GM19438 (cell line): ENCODE data around the gene THAP2.

Source experiments
- ATAC-seq: cut with Tn5 transposase; IDR thresholded peaks from one replicate; pipeline ENCODE4 v1.9.1; 2021; ENCODE audit warnings: low read depth; ENCODE audit not compliant: unreplicated experiment

The THAP2 gene

DNA sequence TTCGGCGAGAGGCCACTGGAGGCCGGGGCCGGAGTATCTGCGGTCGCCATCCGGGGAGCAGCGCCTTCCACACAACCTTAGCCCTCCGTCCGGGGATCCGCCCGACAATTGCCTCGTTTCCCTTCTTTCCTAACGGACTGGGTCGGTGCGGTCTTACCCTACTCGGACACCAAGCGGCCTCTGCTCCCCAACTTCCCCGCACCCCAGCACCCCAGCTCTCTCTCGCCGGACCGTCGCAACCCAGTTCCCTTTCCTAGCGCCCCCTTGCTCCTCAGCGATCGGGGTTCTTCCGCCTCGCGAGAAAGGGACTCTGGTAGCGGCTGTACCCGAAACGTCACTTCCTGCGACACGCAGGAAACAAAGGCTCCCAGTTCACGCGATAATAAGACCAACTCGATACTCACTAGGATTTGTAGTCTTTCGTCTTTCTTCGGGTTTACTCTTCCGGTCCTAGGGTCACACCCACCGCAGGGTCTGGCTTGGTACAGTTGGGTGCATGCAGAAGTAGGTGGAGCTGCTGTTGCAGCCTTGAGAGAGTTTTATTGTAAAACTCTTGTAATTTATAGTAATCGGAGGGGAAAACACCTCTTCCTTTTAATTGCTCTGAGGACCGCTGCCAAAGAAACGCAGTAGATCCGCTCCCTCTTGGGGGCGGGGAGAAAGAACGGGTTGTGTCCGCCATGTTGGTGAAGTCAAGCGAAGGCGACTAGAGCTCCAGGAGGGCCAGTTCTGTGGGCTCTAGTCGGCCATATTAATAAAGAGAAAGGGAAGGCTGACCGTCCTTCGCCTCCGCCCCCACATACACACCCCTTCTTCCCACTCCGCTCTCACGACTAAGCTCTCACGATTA is at the start of gene THAP2, which contains the start of gene ZFC3H1:
Gene THAP2 (plus strand): TSS at position 741 of the 850 bp plus-strand sequence. CDS start 209 bp downstream, outside the sequence.
Gene ZFC3H1 (minus strand): TSS at position 288 of the 850 bp plus-strand sequence. CDS start 238 bp downstream, at position 50.
- ATAC-seq, result peak; percentile 91

GRCh38 chr12:71621938-71622337 is 42.2 kb upstream of the THAP2 start:
- no peak for ATAC-seq

DNA sequence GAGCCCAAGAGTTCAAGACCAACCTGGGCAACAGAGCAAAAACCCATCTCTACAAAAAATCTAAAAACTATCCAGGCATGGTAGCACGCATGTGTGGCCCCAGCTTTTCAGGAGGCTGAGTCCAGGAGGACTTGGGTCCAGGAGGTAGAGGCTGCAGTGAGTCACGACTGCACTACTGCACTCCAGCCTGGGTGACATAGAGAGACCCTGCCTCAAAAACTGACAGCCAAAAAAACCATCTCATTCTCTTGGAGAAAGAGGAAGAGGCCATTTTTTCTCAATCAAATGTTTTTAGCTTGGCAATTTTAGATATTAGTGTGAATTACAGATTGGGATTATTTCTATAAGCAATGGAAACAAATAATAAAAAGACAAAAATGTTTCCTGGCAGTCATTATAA is 38.6 kb upstream of the THAP2 start:
- ATAC-seq, result no peak

DNA sequence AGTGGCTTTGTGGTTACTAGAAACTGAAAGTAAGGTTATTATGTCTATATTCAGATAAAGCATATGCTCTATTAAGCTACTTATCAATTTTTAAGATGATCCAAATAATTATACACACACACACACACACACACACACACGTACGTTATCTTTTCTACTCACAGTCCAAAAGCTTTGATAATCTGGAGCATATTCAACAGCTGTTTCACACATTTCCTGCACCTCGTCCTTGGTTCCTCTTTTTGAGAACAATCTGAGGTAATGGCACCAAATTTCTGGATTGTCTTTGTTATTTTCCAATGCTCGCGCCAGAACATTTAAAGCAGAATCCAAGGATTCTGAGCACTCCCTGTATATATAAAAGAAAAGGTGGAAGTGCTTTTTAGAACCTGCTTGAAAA is 38.0 kb upstream of the THAP2 start:
- ATAC-seq, result no peak

- no peak for ATAC-seq
These were observed 37.3 kb upstream of the THAP2 start for GRCh38 chr12:71626768-71627167.

- no peak for ATAC-seq
These were observed 36.6 kb upstream of the THAP2 start for GRCh38 chr12:71627438-71628002.

GRCh38 chr12:71636704-71637115 is 27.4 kb upstream of the THAP2 start:
- ATAC-seq, result no peak

DNA sequence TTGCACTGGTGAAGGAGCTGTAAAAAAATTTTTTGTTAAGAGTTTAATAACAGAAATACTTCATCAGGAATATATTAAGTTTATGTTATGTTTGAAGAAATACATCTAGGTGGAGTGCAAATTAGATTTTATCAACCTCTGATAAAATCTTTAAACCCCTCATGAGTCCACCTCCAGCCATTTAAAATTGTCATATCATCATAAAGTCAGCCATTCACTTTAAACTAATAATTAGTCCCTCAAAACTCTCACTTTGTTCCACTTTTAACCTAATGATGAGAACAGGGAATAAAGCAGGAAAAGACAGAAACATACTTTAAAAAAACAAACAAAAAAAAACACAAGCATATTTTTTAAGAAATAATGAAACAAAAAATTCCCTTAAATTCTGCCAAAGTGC is 25.6 kb upstream of the THAP2 start:
- ATAC-seq, result no peak

GRCh38 chr12:71639341-71639760 is 24.8 kb upstream of the THAP2 start:
- ATAC-seq, result no peak

GRCh38 chr12:71640316-71640715 is 23.8 kb upstream of the THAP2 start:
- ATAC-seq, result no peak

GRCh38 chr12:71641390-71641789 is 22.7 kb upstream of the THAP2 start:
- ATAC-seq, result no peak

DNA sequence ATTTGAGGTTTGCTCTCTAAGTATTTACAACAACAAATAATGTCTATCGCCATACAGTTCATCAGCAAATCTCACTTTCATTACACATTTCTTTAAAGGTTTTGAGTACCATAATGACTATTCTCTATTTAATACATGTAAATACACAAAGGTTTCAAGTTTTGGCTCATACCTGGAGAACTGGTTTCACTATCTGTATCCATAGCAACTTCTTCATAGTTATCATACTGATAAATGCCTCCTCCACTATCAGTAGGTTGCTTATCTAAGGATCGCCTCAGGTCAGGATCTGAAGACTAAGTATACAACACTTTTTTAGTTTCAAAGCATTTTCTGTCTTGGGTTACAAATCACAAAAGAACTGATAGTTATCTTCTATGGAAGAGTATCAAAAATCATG is 21.8 kb upstream of the THAP2 start:
- no peak for ATAC-seq

GRCh38 chr12:71645268-71645667 is 18.8 kb upstream of the THAP2 start:
- no peak for ATAC-seq

GRCh38 chr12:71646512-71646911 is 17.6 kb upstream of the THAP2 start:
- ATAC-seq, result no peak

GRCh38 chr12:71648537-71648936 is 15.6 kb upstream of the THAP2 start:
- no peak for ATAC-seq

GRCh38 chr12:71649401-71649800 is 14.7 kb upstream of the THAP2 start:
- no peak for ATAC-seq

GRCh38 chr12:71652656-71653055 is 11.4 kb upstream of the THAP2 start:
- no peak for ATAC-seq

DNA sequence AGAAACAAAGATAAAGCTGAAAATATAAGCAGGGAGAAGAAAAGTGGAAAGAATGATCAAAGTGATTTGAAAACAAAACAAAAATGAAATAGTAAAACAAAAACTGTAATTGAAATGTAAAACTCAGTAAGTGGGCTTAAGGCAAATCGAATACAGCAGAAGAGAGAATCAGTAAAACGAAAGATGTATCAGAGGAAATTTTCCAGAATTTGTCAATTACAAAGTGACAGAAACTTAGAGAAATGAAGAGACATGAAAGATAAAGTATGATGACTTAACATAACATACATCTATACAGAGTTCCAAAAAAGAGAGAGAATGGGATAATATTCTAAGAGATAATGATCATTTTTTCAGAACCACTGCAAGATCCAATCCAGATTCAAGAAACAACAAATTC is 11.0 kb upstream of the THAP2 start:
- ATAC-seq, result no peak

DNA sequence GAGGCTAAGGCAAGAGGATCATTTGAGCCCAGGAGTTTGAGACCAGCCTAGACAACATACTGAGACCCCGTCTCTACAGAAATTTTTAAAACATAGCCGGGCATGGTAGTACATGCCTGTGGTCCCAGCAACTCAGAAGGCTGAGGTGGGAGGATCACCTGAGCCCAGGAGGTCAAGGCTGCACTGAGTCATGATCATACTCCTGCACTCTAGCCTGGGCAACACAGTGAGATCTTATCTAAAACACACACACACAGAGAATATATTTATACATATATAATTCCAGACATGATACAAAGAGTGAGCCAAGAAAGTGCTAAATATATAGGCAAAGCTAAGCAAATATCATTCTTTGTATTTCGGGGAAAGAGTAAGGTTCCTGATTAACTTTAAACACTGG is 9.9 kb upstream of the THAP2 start:
- no peak for ATAC-seq

DNA sequence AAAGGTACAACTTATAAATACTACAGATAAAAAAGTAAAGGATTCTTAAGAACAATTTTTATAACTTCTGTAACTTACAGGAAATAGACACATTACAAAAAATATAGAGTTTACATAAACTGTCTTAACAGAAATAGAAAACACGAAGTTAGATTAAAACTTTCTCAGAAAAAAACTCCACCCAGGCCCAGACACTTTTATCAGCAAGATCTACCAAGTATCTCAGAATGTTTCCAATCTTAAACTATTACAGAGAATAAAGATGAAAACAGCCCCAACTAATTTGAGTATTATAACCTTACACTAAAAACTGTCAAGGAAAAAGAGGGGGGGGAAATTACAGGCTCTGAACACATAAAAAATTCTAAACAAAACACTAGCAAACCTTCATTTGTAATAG is 8.6 kb upstream of the THAP2 start:
- ATAC-seq, result no peak

DNA sequence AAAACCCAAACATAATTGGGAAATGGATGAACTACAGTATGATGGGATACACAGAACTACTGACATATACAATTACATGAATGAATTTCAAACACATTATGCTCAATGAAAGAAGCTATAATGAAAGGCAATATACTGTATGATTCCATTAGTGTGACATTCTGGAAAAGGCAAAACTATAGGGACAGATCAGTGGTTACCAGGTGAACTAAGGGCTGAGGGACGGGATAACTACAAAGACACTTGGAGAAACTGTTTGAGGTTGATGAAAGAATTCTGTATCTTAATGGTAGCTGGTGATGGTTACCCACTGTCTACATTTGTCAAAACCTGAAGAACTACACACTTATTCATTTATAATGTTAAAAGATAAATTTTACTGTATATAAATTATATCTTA is 8.2 kb upstream of the THAP2 start:
- no peak for ATAC-seq

DNA sequence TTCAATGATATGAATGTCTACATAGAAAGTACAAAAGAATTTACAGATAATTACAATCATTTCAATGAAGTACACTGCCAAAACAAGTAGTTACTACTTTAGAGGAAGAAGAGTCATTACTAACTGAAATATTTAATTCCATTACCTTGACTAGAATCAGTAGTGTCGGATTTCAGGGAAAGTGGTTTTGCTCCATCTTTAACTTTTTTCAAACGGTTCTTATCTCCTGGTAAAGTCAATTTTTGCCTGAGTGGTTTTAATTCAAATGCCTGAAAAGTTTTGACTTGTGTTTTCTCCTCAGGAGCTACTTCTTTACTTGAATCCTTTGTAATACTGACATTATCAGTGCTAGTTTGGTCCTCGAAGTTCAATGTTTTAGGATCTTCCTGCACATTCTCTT is 7.4 kb upstream of the THAP2 start:
- ATAC-seq, result no peak
